ENCODE measurements around the gene NPHP1.

DNA sequence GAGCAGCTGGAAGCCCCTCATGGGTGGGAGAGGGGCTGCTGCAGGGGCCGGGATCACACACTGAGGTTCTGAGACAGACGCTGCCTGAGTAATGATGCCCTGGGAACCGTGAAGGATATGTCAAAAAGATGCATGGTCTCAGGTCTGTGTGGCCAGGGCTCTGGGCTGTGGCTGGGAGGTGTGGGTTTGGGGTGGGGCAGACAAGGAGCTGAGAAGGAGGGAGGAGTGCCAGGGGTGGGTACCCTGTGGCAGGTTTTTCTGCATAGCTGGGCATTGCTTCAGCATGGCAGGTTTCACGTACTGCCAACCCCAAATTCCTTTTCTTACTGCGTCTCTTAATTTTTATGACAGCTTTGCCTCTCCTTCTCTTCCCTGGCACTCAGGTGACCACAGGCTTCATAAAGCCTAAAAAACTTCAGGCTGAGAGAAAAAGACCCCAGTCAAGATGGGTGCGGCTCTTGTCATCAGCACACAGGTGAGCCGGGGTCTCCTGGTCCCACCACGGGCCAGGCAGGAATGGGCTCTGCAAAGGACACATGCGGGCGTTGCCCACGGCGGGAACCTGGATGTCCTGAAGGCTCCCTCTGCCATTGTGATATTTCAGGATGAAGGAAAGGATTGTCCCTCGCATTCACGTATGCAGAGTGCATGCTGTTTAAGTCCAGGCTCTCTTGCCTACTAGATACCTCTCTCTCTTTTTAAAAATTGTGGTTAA is 107.2 kb downstream of the NPHP1 start:
- TF ChIP-seq, protein P1, sequence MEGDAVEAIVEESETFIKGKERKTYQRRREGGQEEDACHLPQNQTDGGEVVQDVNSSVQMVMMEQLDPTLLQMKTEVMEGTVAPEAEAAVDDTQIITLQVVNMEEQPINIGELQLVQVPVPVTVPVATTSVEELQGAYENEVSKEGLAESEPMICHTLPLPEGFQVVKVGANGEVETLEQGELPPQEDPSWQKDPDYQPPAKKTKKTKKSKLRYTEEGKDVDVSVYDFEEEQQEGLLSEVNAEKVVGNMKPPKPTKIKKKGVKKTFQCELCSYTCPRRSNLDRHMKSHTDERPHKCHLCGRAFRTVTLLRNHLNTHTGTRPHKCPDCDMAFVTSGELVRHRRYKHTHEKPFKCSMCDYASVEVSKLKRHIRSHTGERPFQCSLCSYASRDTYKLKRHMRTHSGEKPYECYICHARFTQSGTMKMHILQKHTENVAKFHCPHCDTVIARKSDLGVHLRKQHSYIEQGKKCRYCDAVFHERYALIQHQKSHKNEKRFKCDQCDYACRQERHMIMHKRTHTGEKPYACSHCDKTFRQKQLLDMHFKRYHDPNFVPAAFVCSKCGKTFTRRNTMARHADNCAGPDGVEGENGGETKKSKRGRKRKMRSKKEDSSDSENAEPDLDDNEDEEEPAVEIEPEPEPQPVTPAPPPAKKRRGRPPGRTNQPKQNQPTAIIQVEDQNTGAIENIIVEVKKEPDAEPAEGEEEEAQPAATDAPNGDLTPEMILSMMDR (IDR thresholded peaks at IDR 0.05; ENCODE audit: insufficient read depth, low read length, poor library complexity, severe bottlenecking) = no peak
- TF ChIP-seq EZH2phosphoT487 (conservative IDR thresholded peaks at IDR 0.05; ENCODE audit: low read length) = no peak
